ENCODE measurements around the gene LMNA. TPM values are rescaled to one million over a fixed set of nuclear protein-coding genes. Genes with fewer than 3 reads are reported as not detected.
"Not testable (repeated sequence)": the region's sequence is repeated elsewhere in the genome, so short reads cannot be mapped to it uniquely, and the experiment has no call there.

The LMNA gene
- total and polyA plus RNA-seq, 2 of the 4 experiments (the other 2 are of a cell fraction): 563 to 755 TPM

GRCh38 chr1:156124557-156125483 is 10.3 kb downstream of the LMNA start:
- peak overlapping the region; percentile 51 for H2AK9ac ChIP-seq (replicated peaks; ENCODE audit: low read depth, low read length, poor library complexity)
- peak overlapping the region; percentile 71 for H4K91ac ChIP-seq (ENCODE audit: insufficient read depth, low read depth, low read length)
- H3K9me3 ChIP-seq (ENCODE audit: control insufficient read depth, insufficient read depth, low read length): no peaks in the 10 kb centered on the region
- no peak overlapping the region for H3K4me3 ChIP-seq (ENCODE audit: insufficient read depth, low read depth, low read length)
- H3K27ac ChIP-seq (ENCODE audit: insufficient read depth, low read length): peak overlapping the region; percentile 73
- BruUV-seq (replicated peaks): no TSS peak
- peak overlapping the region; percentile 54; the same call in 1 of the 2 replicates for H3K23ac ChIP-seq (ENCODE audit: low read depth, low read length)
- H3K18ac ChIP-seq (ENCODE audit: low read depth, low read length): peak overlapping the region; percentile 65
- H3K14ac ChIP-seq (replicated peaks; ENCODE audit: low read depth, low read length): peak overlapping the region; percentile 66
- ATAC-seq (ENCODE audit: low read depth) (no peak), DNase-seq (no peak)
- POLR2A ChIA-PET (ENCODE audit: unreplicated experiment): no interaction called here
- H3K4me2 ChIP-seq (ENCODE audit: low read depth, low read length): peak overlapping the region; percentile 11
- H2AK5ac ChIP-seq (ENCODE audit: low read depth, low read length): peak overlapping the region; percentile 72
- CTCF ChIA-PET: interaction anchor here (0.6 kb wide), 1 partner anchor 8 kb away, joined by 3 read pairs; no protein-coding TSS in a partner anchor
- H2BK5ac ChIP-seq (ENCODE audit: low read depth, low read length, poor library complexity, severe bottlenecking): peak overlapping the region; percentile 78
- no peak for TF ChIP-seq MAFK (IDR thresholded peaks at IDR 0.05; ENCODE audit: low read depth, low read length)
- no peak for TF ChIP-seq CEBPB (IDR thresholded peaks at IDR 0.05; ENCODE audit: low read depth, low read length)
- peak; percentile 38; the same call in 1 of the 2 replicates for TF ChIP-seq USF2 (IDR thresholded peaks at IDR 0.05; ENCODE audit: low read depth, low read length)
- peak overlapping the region; percentile 16 for H3K9ac ChIP-seq (ENCODE audit: low read depth, low read length)
- H3K4ac ChIP-seq (ENCODE audit: low read depth, low read length): peak overlapping the region; percentile 75
- no peak overlapping the region for H3K56ac ChIP-seq (ENCODE audit: extremely low read depth, insufficient read depth, low read length)
- H4K5ac ChIP-seq (ENCODE audit: low read depth, low read length): peak overlapping the region; percentile 21
- H4K8ac ChIP-seq (ENCODE audit: low read depth in 2 of 2, low read length in 2 of 2): peak overlapping the region in 1 of 2 experiments; percentile 66; a peak in 3 of 4 replicates
- peak overlapping the region; percentile 53 for H2BK120ac ChIP-seq (ENCODE audit: low read depth, low read length)
- in situ Hi-C loops (cut with MboI; ENCODE audit: low sequenced_read_pairs): no loop called here
- H3K4me1 ChIP-seq (ENCODE audit: control insufficient read depth, insufficient read depth, low read length): peaks cover 71% of the 10 kb centered on the region
- peak overlapping the region; percentile 45; the same call in 1 of the 2 replicates for H2BK20ac ChIP-seq (ENCODE audit: low read depth, low read length)
- no peak overlapping the region for H2AFZ ChIP-seq (replicated peaks; ENCODE audit: low read length, poor library complexity)
- H4K20me1 ChIP-seq (ENCODE audit: insufficient read depth, low read length): peaks cover 65% of the 10 kb centered on the region
- intact Hi-C loops (cut with micrococcal nuclease): no loop called here
- dilution Hi-C loops (cut with HindIII; ENCODE audit: low sequenced_read_pairs, unreplicated experiment): no loop called here
- peaks cover 17% of the 10 kb centered on the region for H3K9me1 ChIP-seq (ENCODE audit: insufficient read depth, low read length)
- peaks cover 0 to 50% of the 10 kb centered on the region in 2 experiments; a peak in 2 of 4 replicates for H3K79me1 ChIP-seq (ENCODE audit: low read depth in 1 of 2, low read length in 2 of 2)
- peak overlapping the region; percentile 67; the same call in 1 of the 3 replicates for H2BK15ac ChIP-seq (ENCODE audit: low read depth, low read length)
- H3K36me3 ChIP-seq (ENCODE audit: control insufficient read depth, insufficient read depth, low read length): peaks cover 10% of the 10 kb centered on the region
- no peaks in the 10 kb centered on the region for H3K27me3 ChIP-seq (ENCODE audit: control insufficient read depth, insufficient read depth, low read length)
- WGBS, 2 experiments (ENCODE audit: extremely low coverage in 2 of 2, insufficient read length in 1 of 2): 89% methylated on average over 8 of the region's 17 CpGs; no CpG with 5 or more reads in 1 of the 2 experiments

GRCh38 chr1:156125544-156125943 is 11.0 kb downstream of the LMNA start:
- ATAC-seq (ENCODE audit: low read depth); H3K9me3 ChIP-seq (ENCODE audit: control insufficient read depth, insufficient read depth, low read length); H3K23ac ChIP-seq (ENCODE audit: low read depth, low read length); H3K56ac ChIP-seq (ENCODE audit: extremely low read depth, insufficient read depth, low read length); H2AFZ ChIP-seq (replicated peaks; ENCODE audit: low read length, poor library complexity); H4K5ac ChIP-seq (ENCODE audit: low read depth, low read length); H2BK120ac ChIP-seq (ENCODE audit: low read depth, low read length); intact Hi-C loops (cut with micrococcal nuclease); H3K4me2 ChIP-seq (ENCODE audit: low read depth, low read length); H4K8ac ChIP-seq (ENCODE audit: low read depth in 2 of 2, low read length in 2 of 2); H4K91ac ChIP-seq (ENCODE audit: insufficient read depth, low read depth, low read length); dilution Hi-C loops (cut with HindIII; ENCODE audit: low sequenced_read_pairs, unreplicated experiment); in situ Hi-C loops (cut with MboI; ENCODE audit: low sequenced_read_pairs); H3K36me3 ChIP-seq (ENCODE audit: control insufficient read depth, insufficient read depth, low read length); H3K27me3 ChIP-seq (ENCODE audit: control insufficient read depth, insufficient read depth, low read length); H3K18ac ChIP-seq (ENCODE audit: low read depth, low read length); H2BK15ac ChIP-seq (ENCODE audit: low read depth, low read length); DNase-seq; H2BK20ac ChIP-seq (ENCODE audit: low read depth, low read length); H3K9ac ChIP-seq (ENCODE audit: low read depth, low read length); H3K4me3 ChIP-seq (ENCODE audit: insufficient read depth, low read depth, low read length); BruUV-seq (replicated peaks); H3K14ac ChIP-seq (replicated peaks; ENCODE audit: low read depth, low read length); H2AK9ac ChIP-seq (replicated peaks; ENCODE audit: low read depth, low read length, poor library complexity); POLR2A ChIA-PET (ENCODE audit: unreplicated experiment): not testable (repeated sequence)
- peaks cover 11% of the 10 kb centered on the region for H3K9me1 ChIP-seq (ENCODE audit: insufficient read depth, low read length)
- H4K20me1 ChIP-seq (ENCODE audit: insufficient read depth, low read length): peaks cover 64% of the 10 kb centered on the region
- H2BK5ac ChIP-seq (ENCODE audit: low read depth, low read length, poor library complexity, severe bottlenecking): peak overlapping the region; percentile 99
- H3K4me1 ChIP-seq (ENCODE audit: control insufficient read depth, insufficient read depth, low read length): peaks cover 68% of the 10 kb centered on the region
- peak overlapping the region; percentile 18; the same call in 1 of the 2 replicates for H3K27ac ChIP-seq (ENCODE audit: insufficient read depth, low read length)
- CTCF ChIA-PET: interaction anchor here (0.6 kb wide), 1 partner anchor 9 kb away, joined by 3 read pairs; no protein-coding TSS in a partner anchor
- WGBS, 2 experiments (ENCODE audit: extremely low coverage in 2 of 2, insufficient read length in 1 of 2): 100% methylated on average over 1 of the region's 10 CpGs; no CpG with 5 or more reads in 1 of the 2 experiments
- peak overlapping the region; percentile 81 for H2AK5ac ChIP-seq (ENCODE audit: low read depth, low read length)
- peak overlapping the region; percentile 98; the same call in 1 of the 2 replicates for H3K4ac ChIP-seq (ENCODE audit: low read depth, low read length)
- peaks cover 0 to 51% of the 10 kb centered on the region in 2 experiments; a peak in 2 of 4 replicates for H3K79me1 ChIP-seq (ENCODE audit: low read depth in 1 of 2, low read length in 2 of 2)
